ENCODE measurements around the gene NCEH1. TPM values are rescaled to one million over a fixed set of nuclear protein-coding genes. Genes with fewer than 3 reads are reported as not detected.

Gene NCEH1
- total and polyA plus RNA-seq, 5 donors, result 13.0 to 39.4 (median 27.0) TPM

GRCh38 chr3:172612871-172613678, 97.8 kb downstream of the NCEH1 start:
- intact Hi-C loops (cut with DNase I), result no loop called here
- Histone ChIP-seq H3K9me3 (ENCODE audit: control insufficient read depth, low read length) (no peaks in the 10 kb centered on the region), H3K4me3 (ENCODE audit: low read length) (no peak overlapping the region), H3K27ac (ENCODE audit: low read length) (no peak overlapping the region), H3K27me3 (ENCODE audit: control insufficient read depth, insufficient read depth) (no peaks in the 10 kb centered on the region), H3K4me1 (ENCODE audit: control insufficient read depth, insufficient read depth, low read length) (no peaks in the 10 kb centered on the region)
- ATAC-seq (no peak), DNase-seq (no peak)
- 97% methylated on average over 6 of the region's 6 CpGs for WGBS

- no peaks in the 10 kb centered on the region for H3K4me1 ChIP-seq (ENCODE audit: control insufficient read depth, insufficient read depth, low read length)
- intact Hi-C loops (cut with DNase I), result loop anchor here in 1 of 4 donors (10.0 kb wide), 1 partner anchor 125 kb away; no protein-coding TSS in a partner anchor
- WGBS, result 94% methylated on average over 6 of the region's 6 CpGs
Observed at GRCh38 chr3:172609750-172610149, 101.1 kb downstream of the NCEH1 start.

GRCh38 chr3:172608575-172608974, 102.3 kb downstream of the NCEH1 start:
- WGBS, result 48% methylated on average over 2 of the region's 2 CpGs
- no peaks in the 10 kb centered on the region for H3K9me3 ChIP-seq (ENCODE audit: control insufficient read depth, low read length)
- no peak for ATAC-seq
- H3K4me3 ChIP-seq (ENCODE audit: low read length), result no peak overlapping the region
- intact Hi-C loops (cut with DNase I), result loop anchor here in 1 of 4 donors (10.0 kb wide), 1 partner anchor 124 kb away; no protein-coding TSS in a partner anchor
- H3K27me3 ChIP-seq (ENCODE audit: control insufficient read depth, insufficient read depth), result no peaks in the 10 kb centered on the region
- H3K27ac ChIP-seq (ENCODE audit: low read length), result no peak overlapping the region
- DNase-seq, result no peak
- no peaks in the 10 kb centered on the region for H3K4me1 ChIP-seq (ENCODE audit: control insufficient read depth, insufficient read depth, low read length)

More at GRCh38 chr3:172609750-172610149, 101.1 kb downstream of the NCEH1 start:
- DNase-seq (no peak), ATAC-seq (no peak)
- Histone ChIP-seq H3K9me3 (ENCODE audit: control insufficient read depth, low read length) (no peaks in the 10 kb centered on the region), H3K4me3 (ENCODE audit: low read length) (no peak overlapping the region), H3K27me3 (ENCODE audit: control insufficient read depth, insufficient read depth) (no peaks in the 10 kb centered on the region), H3K27ac (ENCODE audit: low read length) (no peak overlapping the region)

- 56% methylated on average over 2 of the region's 2 CpGs for WGBS
- no peaks in the 10 kb centered on the region for H3K9me3 ChIP-seq (ENCODE audit: control insufficient read depth, low read length)
- intact Hi-C loops (cut with DNase I), result loop anchor here in 1 of 4 donors (10.0 kb wide), 1 partner anchor 123 kb away; no protein-coding TSS in a partner anchor
- peak; percentile 70 to 71 for ATAC-seq
- no peak overlapping the region for H3K4me3 ChIP-seq (ENCODE audit: low read length)
- no peak overlapping the region for H3K27ac ChIP-seq (ENCODE audit: low read length)
- no peaks in the 10 kb centered on the region for H3K27me3 ChIP-seq (ENCODE audit: control insufficient read depth, insufficient read depth)
- DNase-seq, result no peak
- H3K4me1 ChIP-seq (ENCODE audit: control insufficient read depth, insufficient read depth, low read length), result no peaks in the 10 kb centered on the region
Observed at GRCh38 chr3:172607305-172608121, 103.4 kb downstream of the NCEH1 start.

- no peaks in the 10 kb centered on the region for H3K27me3 ChIP-seq (ENCODE audit: control insufficient read depth, insufficient read depth)
- ATAC-seq, result no peak
- H3K27ac ChIP-seq (ENCODE audit: low read length), result no peak overlapping the region
- intact Hi-C loops (cut with DNase I), result loop anchor here in 1 of 4 donors (10.0 kb wide), 1 partner anchor 121 kb away; no protein-coding TSS in a partner anchor
- 87% methylated on average over 5 of the region's 5 CpGs for WGBS
- no peak overlapping the region for H3K4me3 ChIP-seq (ENCODE audit: low read length)
- H3K9me3 ChIP-seq (ENCODE audit: control insufficient read depth, low read length), result no peaks in the 10 kb centered on the region
- no peaks in the 10 kb centered on the region for H3K4me1 ChIP-seq (ENCODE audit: control insufficient read depth, insufficient read depth, low read length)
- DNase-seq, result no peak
Observed at GRCh38 chr3:172606021-172606420, 104.8 kb downstream of the NCEH1 start.

- Histone ChIP-seq H3K4me1 (ENCODE audit: control insufficient read depth, insufficient read depth, low read length) (no peaks in the 10 kb centered on the region), H3K27ac (ENCODE audit: low read length) (no peak overlapping the region), H3K4me3 (ENCODE audit: low read length) (no peak overlapping the region), H3K9me3 (ENCODE audit: control insufficient read depth, low read length) (no peaks in the 10 kb centered on the region), H3K27me3 (ENCODE audit: control insufficient read depth, insufficient read depth) (no peaks in the 10 kb centered on the region)
- DNase-seq (no peak), ATAC-seq (no peak)
- intact Hi-C loops (cut with DNase I), result loop anchor here in 1 of 4 donors (10.0 kb wide), 1 partner anchor 120 kb away; no protein-coding TSS in a partner anchor
- WGBS, result 95% methylated on average over 3 of the region's 3 CpGs
Observed at GRCh38 chr3:172604895-172605646, 105.8 kb downstream of the NCEH1 start.

GRCh38 chr3:172601066-172601832, 109.6 kb downstream of the NCEH1 start:
- Histone ChIP-seq H3K4me1 (ENCODE audit: control insufficient read depth, insufficient read depth, low read length) (no peaks in the 10 kb centered on the region), H3K9me3 (ENCODE audit: control insufficient read depth, low read length) (no peaks in the 10 kb centered on the region), H3K27ac (ENCODE audit: low read length) (no peak overlapping the region), H3K27me3 (ENCODE audit: control insufficient read depth, insufficient read depth) (no peaks in the 10 kb centered on the region), H3K4me3 (ENCODE audit: low read length) (no peak overlapping the region)
- ATAC-seq, result no peak
- 92% methylated on average over 3 of the region's 3 CpGs for WGBS
- DNase-seq, result no peak
- intact Hi-C loops (cut with DNase I), result loop anchor here in 1 of 4 donors (10.0 kb wide), 1 partner anchor 116 kb away; no protein-coding TSS in a partner anchor

GRCh38 chr3:172600644-172601065, 110.2 kb downstream of the NCEH1 start:
- intact Hi-C loops (cut with DNase I), result loop anchor here in 1 of 4 donors (10.0 kb wide), 1 partner anchor 116 kb away; no protein-coding TSS in a partner anchor

GRCh38 chr3:172598904-172599303, 112.0 kb downstream of the NCEH1 start:
- Histone ChIP-seq H3K9me3 (ENCODE audit: control insufficient read depth, low read length) (no peaks in the 10 kb centered on the region), H3K4me3 (ENCODE audit: low read length) (no peak overlapping the region), H3K4me1 (ENCODE audit: control insufficient read depth, insufficient read depth, low read length) (no peaks in the 10 kb centered on the region), H3K27ac (ENCODE audit: low read length) (no peak overlapping the region), H3K27me3 (ENCODE audit: control insufficient read depth, insufficient read depth) (no peaks in the 10 kb centered on the region)
- ATAC-seq, result no peak
- no peak for DNase-seq
- 98% methylated on average over 3 of the region's 3 CpGs for WGBS
- intact Hi-C loops (cut with DNase I), result loop anchor here in 2 of 4 donors (5.0 to 10.0 kb wide), 3 partner anchors 84 to 112 kb away; no protein-coding TSS in a partner anchor

More at GRCh38 chr3:172600644-172601065, 110.2 kb downstream of the NCEH1 start:
- ATAC-seq (no peak), DNase-seq (no peak)
- Histone ChIP-seq H3K4me3 (ENCODE audit: low read length) (no peak overlapping the region), H3K4me1 (ENCODE audit: control insufficient read depth, insufficient read depth, low read length) (no peaks in the 10 kb centered on the region), H3K9me3 (ENCODE audit: control insufficient read depth, low read length) (no peaks in the 10 kb centered on the region), H3K27me3 (ENCODE audit: control insufficient read depth, insufficient read depth) (no peaks in the 10 kb centered on the region), H3K27ac (ENCODE audit: low read length) (no peak overlapping the region)
- 89% methylated on average over 3 of the region's 3 CpGs for WGBS

GRCh38 chr3:172596394-172596706, 114.5 kb downstream of the NCEH1 start:
- H3K4me1 ChIP-seq (ENCODE audit: control insufficient read depth, insufficient read depth, low read length), result no peaks in the 10 kb centered on the region
- intact Hi-C loops (cut with DNase I), result loop anchor here in 2 of 4 donors (5.0 to 10.0 kb wide), 3 partner anchors 82 to 109 kb away; no protein-coding TSS in a partner anchor
- 48% methylated on average over 2 of the region's 2 CpGs for WGBS
- H3K9me3 ChIP-seq (ENCODE audit: control insufficient read depth, low read length), result no peaks in the 10 kb centered on the region
- H3K27me3 ChIP-seq (ENCODE audit: control insufficient read depth, insufficient read depth), result no peaks in the 10 kb centered on the region
- H3K27ac ChIP-seq (ENCODE audit: low read length), result no peak overlapping the region
- ATAC-seq (no peak), DNase-seq (no peak)
- no peak overlapping the region for H3K4me3 ChIP-seq (ENCODE audit: low read length)
